Measurements from ENCODE around the gene ENO2.

DNA sequence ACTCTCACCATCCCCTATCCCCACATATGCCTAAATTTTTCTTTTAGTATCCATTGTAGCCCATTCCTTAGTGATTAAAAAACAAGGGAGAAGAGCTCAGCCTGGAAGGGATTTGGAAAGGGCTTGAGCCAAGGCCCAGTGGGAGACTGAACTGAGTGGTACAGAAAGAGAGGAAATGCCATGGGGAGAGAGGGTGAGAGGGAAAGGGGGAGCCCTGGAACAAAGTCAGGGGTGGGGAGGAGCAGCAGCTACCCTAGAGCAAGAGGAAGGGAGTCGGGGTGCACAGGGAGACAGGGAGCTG is 10.8 kb downstream of the ENO2 start:
- TF ChIP-seq, protein P1, sequence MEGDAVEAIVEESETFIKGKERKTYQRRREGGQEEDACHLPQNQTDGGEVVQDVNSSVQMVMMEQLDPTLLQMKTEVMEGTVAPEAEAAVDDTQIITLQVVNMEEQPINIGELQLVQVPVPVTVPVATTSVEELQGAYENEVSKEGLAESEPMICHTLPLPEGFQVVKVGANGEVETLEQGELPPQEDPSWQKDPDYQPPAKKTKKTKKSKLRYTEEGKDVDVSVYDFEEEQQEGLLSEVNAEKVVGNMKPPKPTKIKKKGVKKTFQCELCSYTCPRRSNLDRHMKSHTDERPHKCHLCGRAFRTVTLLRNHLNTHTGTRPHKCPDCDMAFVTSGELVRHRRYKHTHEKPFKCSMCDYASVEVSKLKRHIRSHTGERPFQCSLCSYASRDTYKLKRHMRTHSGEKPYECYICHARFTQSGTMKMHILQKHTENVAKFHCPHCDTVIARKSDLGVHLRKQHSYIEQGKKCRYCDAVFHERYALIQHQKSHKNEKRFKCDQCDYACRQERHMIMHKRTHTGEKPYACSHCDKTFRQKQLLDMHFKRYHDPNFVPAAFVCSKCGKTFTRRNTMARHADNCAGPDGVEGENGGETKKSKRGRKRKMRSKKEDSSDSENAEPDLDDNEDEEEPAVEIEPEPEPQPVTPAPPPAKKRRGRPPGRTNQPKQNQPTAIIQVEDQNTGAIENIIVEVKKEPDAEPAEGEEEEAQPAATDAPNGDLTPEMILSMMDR (IDR thresholded peaks at IDR 0.05) = no peak
- TF ChIP-seq POLR2A (IDR thresholded peaks at IDR 0.05) = no peak

Measured in esophagus squamous epithelium (tissue), 4 donors.